Activated CD4-positive, CD25-positive, alpha-beta regulatory T cell treated with anti-CD3 and anti-CD28 coated beads, Interleukin-2, amount 50 U/mL, for 72 hours (primary cell): ENCODE measurements around the gene TRIOBP.
"Not testable (repeated sequence)": the region's sequence is repeated elsewhere in the genome, so short reads cannot be mapped to it uniquely, and the experiment has no call there.

Experiments used
- DNase-seq: peaks from one replicate; pipeline ENCODE4 v3.0.0; 2021

TRIOBP gene, protein sequence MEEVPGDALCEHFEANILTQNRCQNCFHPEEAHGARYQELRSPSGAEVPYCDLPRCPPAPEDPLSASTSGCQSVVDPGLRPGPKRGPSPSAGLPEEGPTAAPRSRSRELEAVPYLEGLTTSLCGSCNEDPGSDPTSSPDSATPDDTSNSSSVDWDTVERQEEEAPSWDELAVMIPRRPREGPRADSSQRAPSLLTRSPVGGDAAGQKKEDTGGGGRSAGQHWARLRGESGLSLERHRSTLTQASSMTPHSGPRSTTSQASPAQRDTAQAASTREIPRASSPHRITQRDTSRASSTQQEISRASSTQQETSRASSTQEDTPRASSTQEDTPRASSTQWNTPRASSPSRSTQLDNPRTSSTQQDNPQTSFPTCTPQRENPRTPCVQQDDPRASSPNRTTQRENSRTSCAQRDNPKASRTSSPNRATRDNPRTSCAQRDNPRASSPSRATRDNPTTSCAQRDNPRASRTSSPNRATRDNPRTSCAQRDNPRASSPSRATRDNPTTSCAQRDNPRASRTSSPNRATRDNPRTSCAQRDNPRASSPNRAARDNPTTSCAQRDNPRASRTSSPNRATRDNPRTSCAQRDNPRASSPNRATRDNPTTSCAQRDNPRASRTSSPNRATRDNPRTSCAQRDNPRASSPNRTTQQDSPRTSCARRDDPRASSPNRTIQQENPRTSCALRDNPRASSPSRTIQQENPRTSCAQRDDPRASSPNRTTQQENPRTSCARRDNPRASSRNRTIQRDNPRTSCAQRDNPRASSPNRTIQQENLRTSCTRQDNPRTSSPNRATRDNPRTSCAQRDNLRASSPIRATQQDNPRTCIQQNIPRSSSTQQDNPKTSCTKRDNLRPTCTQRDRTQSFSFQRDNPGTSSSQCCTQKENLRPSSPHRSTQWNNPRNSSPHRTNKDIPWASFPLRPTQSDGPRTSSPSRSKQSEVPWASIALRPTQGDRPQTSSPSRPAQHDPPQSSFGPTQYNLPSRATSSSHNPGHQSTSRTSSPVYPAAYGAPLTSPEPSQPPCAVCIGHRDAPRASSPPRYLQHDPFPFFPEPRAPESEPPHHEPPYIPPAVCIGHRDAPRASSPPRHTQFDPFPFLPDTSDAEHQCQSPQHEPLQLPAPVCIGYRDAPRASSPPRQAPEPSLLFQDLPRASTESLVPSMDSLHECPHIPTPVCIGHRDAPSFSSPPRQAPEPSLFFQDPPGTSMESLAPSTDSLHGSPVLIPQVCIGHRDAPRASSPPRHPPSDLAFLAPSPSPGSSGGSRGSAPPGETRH (N-terminal part only)

DNA sequence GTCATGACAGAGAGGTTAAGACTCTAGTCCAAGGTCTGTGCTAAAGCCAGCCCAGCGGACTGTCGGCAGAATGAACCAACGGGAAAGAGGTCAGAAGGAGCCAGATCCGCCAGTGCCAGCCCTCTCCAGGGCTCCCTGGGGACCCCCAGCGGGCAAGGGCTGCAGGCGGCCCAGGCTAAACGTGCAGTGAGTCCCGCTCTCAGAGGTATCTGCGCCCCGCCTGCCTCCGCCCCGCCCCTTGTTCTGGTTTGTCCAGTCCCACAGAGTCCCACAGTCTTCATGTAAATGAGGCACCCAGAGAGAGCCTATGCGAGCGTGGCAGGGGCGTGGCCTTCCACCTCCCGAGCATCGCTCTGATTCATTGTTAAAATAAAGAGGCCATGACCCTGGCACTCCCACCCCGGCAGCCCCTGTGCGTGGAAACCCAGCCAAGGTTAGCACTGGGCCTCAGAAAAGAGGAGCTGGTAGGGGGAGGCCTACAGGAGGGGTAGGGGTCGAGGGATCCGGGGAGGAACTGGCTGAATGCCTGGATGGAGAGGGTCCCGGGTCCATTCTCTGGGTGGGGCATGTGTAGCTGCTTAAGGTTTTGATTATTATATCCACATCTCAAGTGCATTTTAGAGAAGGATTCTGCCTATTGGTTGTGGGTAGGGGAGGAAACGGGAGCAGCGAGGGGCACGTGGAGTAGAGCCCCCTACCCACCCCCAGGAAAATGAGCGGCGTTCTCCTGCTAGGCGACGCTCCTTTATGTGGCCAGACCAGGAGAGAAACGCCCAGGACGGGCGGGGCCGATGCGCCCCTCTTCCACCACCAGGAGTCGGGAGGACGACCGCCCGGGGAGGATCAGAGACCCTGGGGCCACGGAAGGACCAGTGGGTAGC lies at the start of gene TRIOBP:
Gene TRIOBP, plus strand, starts transcription at position 392 of the 881 bp plus-strand sequence. CDS start 4,318 bp downstream, outside the sequence.
- DNase-seq, result peak; percentile 74

- DNase-seq, result no peak
Observed at GRCh38 chr22:37647317-37647716, 49.5 kb upstream of the TRIOBP start.

DNA sequence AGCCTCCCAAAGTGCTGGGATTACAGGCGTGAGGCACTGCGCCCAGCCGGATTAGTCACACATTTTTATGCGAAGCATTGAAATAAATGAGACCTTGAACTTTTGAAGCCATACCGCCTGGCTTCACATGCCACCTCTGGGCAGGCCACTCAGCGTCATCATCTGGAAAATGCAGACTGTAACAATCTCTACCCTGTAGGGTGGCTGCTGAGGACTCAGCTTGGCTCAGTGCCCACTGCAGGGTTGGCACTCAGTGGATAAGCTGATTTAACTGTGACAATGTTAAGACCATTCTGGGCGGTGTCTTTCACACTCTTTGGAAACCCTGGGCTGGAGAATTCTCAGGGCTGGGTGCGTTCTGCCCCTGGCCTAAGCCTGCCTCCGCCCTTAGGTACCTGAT lies 48.9 kb upstream of the TRIOBP start:
- no peak for DNase-seq

GRCh38 chr22:37650463-37651136 lies 46.2 kb upstream of the TRIOBP start:
- no peak for DNase-seq

DNA sequence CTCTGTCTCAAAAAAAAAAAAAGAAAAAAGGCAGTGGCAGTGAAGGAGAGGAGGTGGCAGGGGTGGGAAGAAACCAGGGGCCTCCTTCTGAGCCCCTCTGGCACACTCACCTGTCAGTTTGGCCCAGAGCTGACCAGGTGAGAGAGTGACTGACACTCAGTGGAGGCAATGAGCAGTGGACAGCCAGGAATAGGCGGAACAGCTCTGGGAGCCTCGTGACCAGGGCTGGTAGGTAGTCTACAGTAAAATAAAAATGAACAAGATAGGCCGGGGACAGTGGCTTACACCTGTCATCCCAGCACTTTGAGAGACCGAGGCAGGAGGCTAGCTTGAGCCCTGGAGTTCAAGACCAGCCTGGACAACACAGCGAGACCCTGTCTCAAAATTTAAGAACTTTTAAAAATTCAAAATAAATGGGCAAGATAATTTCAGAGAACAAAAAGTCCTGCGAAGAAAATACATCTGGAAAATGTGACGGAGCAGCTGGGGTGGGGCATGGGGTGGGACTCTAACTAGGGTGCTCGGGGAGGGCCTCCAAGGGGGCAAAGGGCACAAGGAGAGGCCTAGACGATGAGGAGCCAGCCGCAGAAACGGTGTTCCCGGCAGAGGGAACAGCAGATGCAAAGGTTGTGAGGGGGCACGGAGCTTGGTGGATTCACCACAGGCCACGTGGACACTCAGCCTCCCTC lies 42.1 kb upstream of the TRIOBP start:
- no peak for DNase-seq

DNA sequence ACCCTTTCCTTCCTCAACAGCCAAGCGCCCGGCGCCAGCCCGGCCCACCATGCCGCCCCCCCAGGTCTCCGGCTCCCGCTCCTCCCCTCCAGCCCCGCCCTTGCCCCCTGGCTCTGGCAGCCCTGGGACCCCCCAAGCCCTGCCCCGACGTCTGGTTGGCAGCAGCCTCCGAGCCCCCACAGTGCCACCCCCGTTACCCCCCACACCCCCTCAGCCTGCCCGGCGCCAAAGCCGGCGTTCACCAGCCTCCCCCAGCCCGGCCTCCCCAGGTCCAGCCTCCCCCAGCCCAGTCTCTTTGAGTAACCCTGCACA lies 41.6 kb upstream of the TRIOBP start:
- no peak for DNase-seq

DNA sequence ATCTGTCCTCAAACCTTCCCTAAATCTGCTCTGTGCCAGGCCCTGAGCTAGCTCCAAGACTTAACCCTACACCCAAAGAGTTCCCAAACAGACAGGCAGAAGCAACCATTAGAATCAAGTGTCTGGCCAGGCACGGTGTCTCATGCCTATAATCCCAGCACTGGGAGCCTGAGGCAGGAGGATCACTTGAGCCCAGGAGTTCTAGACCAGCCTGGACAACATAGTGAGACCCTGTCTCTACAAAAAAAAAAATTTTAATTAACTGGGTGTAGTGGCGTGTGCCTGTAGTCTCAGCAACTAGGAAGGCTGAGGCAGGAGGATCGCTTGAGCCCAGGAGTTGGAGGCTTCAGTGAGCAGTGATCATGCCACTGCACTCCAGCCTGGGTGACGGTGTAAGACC lies 40.3 kb upstream of the TRIOBP start:
- DNase-seq, result not testable (repeated sequence)

- no peak for DNase-seq
Observed at GRCh38 chr22:37657590-37658132, 39.2 kb upstream of the TRIOBP start.

- peak; percentile 99 for DNase-seq
Observed at GRCh38 chr22:37658133-37659065, 38.4 kb upstream of the TRIOBP start, which contains the start of gene PDXP. Gene PDXP, plus strand, starts transcription at chr22:37658723. Its CDS starts 60 bp downstream, at chr22:37658783.

GRCh38 chr22:37659066-37659896 lies 37.6 kb upstream of the TRIOBP start:
- peak; percentile 49 for DNase-seq

- DNase-seq, result no peak
Observed at GRCh38 chr22:37659897-37660708, 36.7 kb upstream of the TRIOBP start.

- DNase-seq, result no peak
Observed at GRCh38 chr22:37660709-37661045, 36.2 kb upstream of the TRIOBP start.

- DNase-seq, result no peak
Observed at GRCh38 chr22:37661160-37661924, 35.5 kb upstream of the TRIOBP start.

GRCh38 chr22:37662039-37662438 lies 34.8 kb upstream of the TRIOBP start:
- DNase-seq, result no peak

- no peak for DNase-seq
Observed at GRCh38 chr22:37663521-37664140, 33.2 kb upstream of the TRIOBP start.
